Hippocampal formation (tissue), 2 donors: ENCODE data around the gene PRODH2.
A peak's percentile ranks its signal among the peaks of the same experiment; 100 is the strongest.
"Not testable (repeated sequence)": the region's sequence is repeated elsewhere in the genome, so short reads cannot be mapped to it uniquely, and the experiment has no call there.

Source experiments
- DNase-seq, 2 donors: peaks; one replicate each; lab custom pipeline; 2025; lab: John Stamatoyannopoulos, UW

The PRODH2 gene

GRCh38 chr19:35843676-35844481 lies 31.2 kb upstream of the PRODH2 start:
- no peak for DNase-seq

- DNase-seq: no peak
These were observed 30.1 kb upstream of the PRODH2 start for GRCh38 chr19:35842666-35843272.

DNA sequence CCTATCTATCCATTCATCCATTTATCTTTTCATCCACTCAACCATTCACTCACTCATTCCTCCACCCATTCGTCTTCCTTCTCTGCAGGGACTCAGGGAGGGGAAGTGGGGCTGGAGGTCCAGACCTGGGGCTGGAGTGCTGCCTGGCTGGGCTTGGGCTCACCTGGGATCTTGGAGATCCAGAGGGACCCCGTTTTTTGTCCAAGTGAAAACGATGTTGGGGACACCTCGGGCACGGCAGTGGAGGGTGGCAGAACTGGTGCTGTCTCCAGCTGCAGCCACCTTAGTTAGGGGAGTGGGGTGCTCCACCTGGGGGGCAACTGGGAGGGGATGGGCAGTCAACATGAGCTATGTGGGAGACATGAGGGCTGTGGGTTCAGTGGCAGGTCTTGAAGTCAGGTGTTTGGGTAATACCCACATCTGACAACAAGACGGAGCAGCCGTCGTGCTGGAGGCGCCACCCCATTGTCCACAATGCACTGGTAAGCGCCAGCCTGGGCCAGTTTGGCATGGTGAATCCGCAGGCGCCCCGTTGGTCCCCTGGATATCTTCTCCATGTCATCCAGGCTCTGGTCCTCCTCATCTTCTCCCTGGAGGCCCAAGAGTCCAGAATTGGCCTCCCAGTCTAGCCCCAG lies 29.4 kb upstream of the PRODH2 start:
- no peak for DNase-seq

GRCh38 chr19:35836096-35836495 lies 23.5 kb upstream of the PRODH2 start:
- DNase-seq: not testable (repeated sequence)

- DNase-seq: no peak
These were observed 21.3 kb upstream of the PRODH2 start for GRCh38 chr19:35833972-35834371.

DNA sequence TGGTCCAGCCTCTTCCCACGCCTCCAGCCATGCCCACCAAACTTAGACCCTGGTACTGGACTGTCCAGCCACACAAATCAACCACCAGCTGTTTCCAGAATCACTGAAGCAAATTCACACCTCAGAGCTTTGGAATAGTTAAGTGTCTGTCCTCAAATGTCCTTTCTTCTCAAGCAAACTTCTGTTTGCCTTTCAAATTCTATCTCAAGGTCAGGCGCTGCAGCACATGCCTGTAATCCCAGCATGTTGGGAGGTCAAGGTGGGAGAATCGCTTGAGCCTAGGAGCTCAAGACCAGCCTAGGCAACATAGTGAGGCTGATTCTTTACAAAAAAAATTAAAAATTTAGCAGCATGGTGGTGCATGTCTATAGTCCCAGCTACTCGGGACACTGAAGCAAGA lies 19.4 kb upstream of the PRODH2 start:
- no peak for DNase-seq

DNA sequence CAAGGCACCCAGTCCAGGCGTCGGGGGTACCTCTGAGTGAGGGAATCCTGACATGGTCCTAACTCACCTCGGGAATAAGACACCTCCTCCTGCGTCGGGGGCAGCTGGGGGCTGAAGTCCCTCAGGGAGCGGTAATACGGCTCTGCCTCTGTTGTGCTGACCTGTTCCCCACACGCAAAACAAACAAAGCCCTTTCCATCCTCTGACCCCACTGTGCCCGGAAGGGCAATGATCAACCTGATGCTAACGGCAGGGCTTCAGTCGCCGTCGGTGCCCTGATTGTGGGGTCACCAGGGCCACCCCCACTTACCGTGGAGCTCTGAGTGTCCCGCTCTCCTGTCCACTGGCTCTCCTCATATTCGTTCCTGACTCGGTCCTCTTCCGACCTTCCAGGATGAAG lies 18.3 kb upstream of the PRODH2 start:
- DNase-seq: no peak

- DNase-seq: peak; percentile 0 to 13
These were observed 16.2 kb upstream of the PRODH2 start for GRCh38 chr19:35828692-35829301.

- no peak for DNase-seq
These were observed 11.5 kb upstream of the PRODH2 start for GRCh38 chr19:35824150-35824549.

DNA sequence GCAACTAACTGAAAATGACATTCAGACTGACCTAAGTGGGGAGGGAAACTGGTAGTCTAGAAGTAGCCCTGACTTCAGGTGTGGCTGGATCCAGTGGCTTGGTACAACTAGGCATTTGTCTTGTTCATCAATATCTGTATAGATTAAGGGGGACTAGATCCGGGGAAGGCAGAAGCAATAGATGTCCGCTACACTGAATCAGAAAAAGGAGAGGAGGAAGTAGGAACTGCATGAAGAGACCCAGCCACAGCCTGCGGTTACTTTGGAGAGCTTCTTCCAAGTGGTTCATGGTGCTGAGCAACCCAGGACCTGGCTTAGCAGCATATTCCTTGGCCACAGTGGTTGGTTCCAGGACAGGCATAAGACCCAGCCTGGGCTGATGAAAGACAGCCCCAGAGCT lies 9.9 kb upstream of the PRODH2 start:
- no peak for DNase-seq

- DNase-seq: no peak
These were observed 5.8 kb upstream of the PRODH2 start for GRCh38 chr19:35818445-35818844.

DNA sequence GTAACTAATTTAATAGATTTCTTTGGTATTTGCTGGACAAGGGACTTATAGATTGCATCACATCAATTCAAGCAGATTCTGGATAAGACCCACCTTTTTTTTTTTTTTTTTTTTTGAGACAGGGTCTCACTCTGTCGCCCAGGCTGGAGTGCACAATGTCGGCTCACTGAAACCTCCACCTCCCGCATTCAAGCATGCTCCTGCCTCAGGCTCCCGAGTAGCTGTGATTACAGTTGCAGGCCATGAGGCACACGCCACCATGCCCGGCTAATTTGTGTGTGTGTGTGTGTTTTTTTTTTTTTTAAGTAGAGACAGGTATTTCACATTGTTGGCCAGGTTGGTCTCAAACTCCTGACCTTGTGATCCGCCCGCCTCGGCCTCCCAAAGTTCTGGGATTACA lies 4.2 kb upstream of the PRODH2 start:
- DNase-seq: no peak

GRCh38 chr19:35816262-35816661 lies 3.6 kb upstream of the PRODH2 start:
- DNase-seq: no peak

- DNase-seq: no peak
These were observed 622 bp upstream of the PRODH2 start for GRCh38 chr19:35813043-35813890.

- DNase-seq: no peak
These were observed 1.1 kb downstream of the PRODH2 start for GRCh38 chr19:35811317-35812219.

DNA sequence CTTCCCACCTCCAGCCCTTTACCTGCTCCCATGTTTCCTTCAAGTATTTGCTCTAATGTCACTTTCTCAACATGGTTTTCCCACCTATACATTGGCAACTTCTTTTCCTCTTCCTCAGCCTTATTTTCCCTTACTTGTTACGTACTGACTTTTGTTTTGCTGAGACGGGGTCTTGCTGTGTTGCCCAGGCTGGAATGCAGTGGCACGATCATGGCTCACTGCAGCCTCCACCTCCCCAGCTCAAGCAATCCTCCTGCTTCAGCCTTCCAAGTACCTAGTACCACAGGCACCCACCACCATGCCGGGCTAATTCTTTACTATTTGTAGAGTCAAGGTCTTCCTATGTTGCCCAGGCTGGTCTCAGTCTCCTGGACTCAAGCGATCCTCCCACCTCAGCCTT lies 5.0 kb downstream of the PRODH2 start:
- no peak for DNase-seq

GRCh38 chr19:35806597-35806996 lies 6.0 kb downstream of the PRODH2 start:
- no peak for DNase-seq

- DNase-seq: no peak
These were observed 7.0 kb downstream of the PRODH2 start for GRCh38 chr19:35805526-35806102.

- DNase-seq: no peak
These were observed 10.8 kb downstream of the PRODH2 start for GRCh38 chr19:35801828-35802227.

- peak in 1 of 2 donors; percentile 7 for DNase-seq
These were observed 15.0 kb downstream of the PRODH2 start for GRCh38 chr19:35797663-35798062.
